ENCODE measurements around the gene SMG6. TPM values are rescaled to one million over a fixed set of nuclear protein-coding genes. Genes with fewer than 3 reads are reported as not detected.

SMG6 gene
- total RNA-seq, 2 donors from 2014 or later = 18.3 to 23.6 TPM

- Histone ChIP-seq H3K4me3 (no peak overlapping the region), H3K27ac (peak overlapping the region; percentile 80), H3K9ac (ENCODE audit: low read depth in 2 of 2, low read length in 2 of 2) (peak overlapping the region; percentile 44 to 70), H3K9me3 (no peaks in the 10 kb centered on the region), H3K4me1 (peaks cover 5% of the 10 kb centered on the region), H3K27me3 (no peaks in the 10 kb centered on the region), H3K36me3 (no peaks in the 10 kb centered on the region)
- intact Hi-C loops (cut with DNase I) = no loop called here
- peak; percentile 80 for DNase-seq
- no peak for TF ChIP-seq CTCF (IDR thresholded peaks at IDR 0.05)
These were observed 180.8 kb downstream of the SMG6 start for GRCh38 chr17:2122641-2123302.

- no peak for DNase-seq
- peaks cover 5% of the 10 kb centered on the region for H3K4me1 ChIP-seq
- H3K9me3 ChIP-seq = no peaks in the 10 kb centered on the region
- no peak overlapping the region for H3K9ac ChIP-seq (ENCODE audit: low read depth in 2 of 2, low read length in 2 of 2)
- H3K36me3 ChIP-seq = no peaks in the 10 kb centered on the region
- H3K27ac ChIP-seq = no peak overlapping the region
- no peaks in the 10 kb centered on the region for H3K27me3 ChIP-seq
- H3K4me3 ChIP-seq = no peak overlapping the region
- intact Hi-C loops (cut with DNase I) = no loop called here
- no peak for TF ChIP-seq CTCF (IDR thresholded peaks at IDR 0.05)
These were observed 182.8 kb downstream of the SMG6 start for GRCh38 chr17:2120586-2121335.

GRCh38 chr17:2113279-2113622 is 190.3 kb downstream of the SMG6 start:
- no peaks in the 10 kb centered on the region for H3K4me1 ChIP-seq
- H3K36me3 ChIP-seq = no peaks in the 10 kb centered on the region
- no peaks in the 10 kb centered on the region for H3K27me3 ChIP-seq
- no peak overlapping the region for H3K27ac ChIP-seq
- no peaks in the 10 kb centered on the region for H3K9me3 ChIP-seq
- TF ChIP-seq CTCF (IDR thresholded peaks at IDR 0.05) = no peak
- no peak for DNase-seq
- H3K9ac ChIP-seq (ENCODE audit: low read depth in 2 of 2, low read length in 2 of 2) = peak overlapping the region in 1 of 2 donors; percentile 2
- intact Hi-C loops (cut with DNase I) = no loop called here
- no peak overlapping the region for H3K4me3 ChIP-seq

GRCh38 chr17:2111691-2112090 is 191.9 kb downstream of the SMG6 start:
- no peak overlapping the region for H3K27ac ChIP-seq
- DNase-seq = no peak
- TF ChIP-seq CTCF (IDR thresholded peaks at IDR 0.05) = no peak

GRCh38 chr17:2110436-2110835 is 193.1 kb downstream of the SMG6 start:
- H3K27me3 ChIP-seq = no peaks in the 10 kb centered on the region
- no peak overlapping the region for H3K9ac ChIP-seq (ENCODE audit: low read depth in 2 of 2, low read length in 2 of 2)
- intact Hi-C loops (cut with DNase I) = no loop called here
- no peaks in the 10 kb centered on the region for H3K9me3 ChIP-seq
- H3K4me1 ChIP-seq = no peaks in the 10 kb centered on the region
- no peaks in the 10 kb centered on the region for H3K36me3 ChIP-seq
- no peak for TF ChIP-seq CTCF (IDR thresholded peaks at IDR 0.05)
- no peak for DNase-seq
- no peak overlapping the region for H3K4me3 ChIP-seq
- H3K27ac ChIP-seq = no peak overlapping the region

More at GRCh38 chr17:2111691-2112090, 191.9 kb downstream of the SMG6 start:
- H3K4me3 ChIP-seq = no peak overlapping the region
- no peaks in the 10 kb centered on the region for H3K9me3 ChIP-seq
- no peaks in the 10 kb centered on the region for H3K36me3 ChIP-seq
- H3K9ac ChIP-seq (ENCODE audit: low read depth in 2 of 2, low read length in 2 of 2) = no peak overlapping the region
- no peaks in the 10 kb centered on the region for H3K27me3 ChIP-seq
- no peaks in the 10 kb centered on the region for H3K4me1 ChIP-seq
- intact Hi-C loops (cut with DNase I) = no loop called here
